Kidney glomerular epithelial cell (primary cell): ENCODE measurements around the gene BAIAP2.

Experiments used
- DNase-seq: peaks from one replicate; lab custom pipeline; 2025; lab: John Stamatoyannopoulos, UW

The BAIAP2 gene

DNA sequence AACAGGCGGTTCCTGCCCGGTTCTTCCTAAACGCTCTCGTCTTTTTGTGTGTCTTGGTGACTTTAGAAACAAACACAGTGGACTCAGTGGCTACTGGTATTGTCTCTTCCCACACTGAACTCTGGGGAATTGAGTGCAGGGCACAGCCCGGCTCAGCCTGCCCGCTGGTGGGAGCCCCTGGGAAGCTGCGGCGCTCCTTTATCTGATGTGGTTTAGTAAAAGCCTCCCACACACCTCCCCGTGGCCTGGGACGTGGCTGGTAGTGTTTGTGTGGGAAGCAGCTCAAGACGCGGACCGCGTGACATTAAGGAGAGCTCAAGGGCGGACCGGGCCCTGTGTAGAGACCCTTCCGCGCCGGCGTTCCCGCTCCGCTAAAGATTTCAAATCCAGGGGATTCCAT is 75.0 kb downstream of the BAIAP2 start:
- no peak for DNase-seq

DNA sequence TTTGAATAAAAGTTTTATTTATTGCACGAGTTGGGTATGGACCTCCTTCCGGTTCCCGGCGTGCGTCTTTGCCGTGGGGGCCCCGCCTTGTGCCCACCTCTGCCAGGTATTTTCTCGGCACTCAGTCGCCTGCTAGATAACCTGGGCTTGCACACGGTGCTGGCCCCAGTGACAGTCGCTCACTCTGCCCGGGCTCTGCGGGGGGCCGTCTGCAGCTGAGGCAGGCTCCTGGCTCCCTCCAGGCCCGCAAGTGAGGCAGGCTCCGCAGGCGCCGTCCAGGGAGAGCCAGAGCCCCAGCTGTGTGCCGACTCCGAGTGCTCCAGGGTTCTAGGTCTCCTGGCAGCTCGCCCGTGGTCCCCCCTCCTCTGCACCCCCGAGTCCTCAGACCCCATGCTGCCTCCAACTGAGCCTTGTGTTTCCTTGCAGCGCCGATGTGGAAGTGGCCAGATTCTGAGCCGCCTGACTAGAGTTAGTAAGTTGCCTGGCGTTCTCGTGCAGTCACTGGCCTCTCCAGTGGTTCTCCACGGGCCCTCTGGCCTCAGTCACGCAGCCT is 75.6 kb downstream of the BAIAP2 start:
- no peak for DNase-seq

DNA sequence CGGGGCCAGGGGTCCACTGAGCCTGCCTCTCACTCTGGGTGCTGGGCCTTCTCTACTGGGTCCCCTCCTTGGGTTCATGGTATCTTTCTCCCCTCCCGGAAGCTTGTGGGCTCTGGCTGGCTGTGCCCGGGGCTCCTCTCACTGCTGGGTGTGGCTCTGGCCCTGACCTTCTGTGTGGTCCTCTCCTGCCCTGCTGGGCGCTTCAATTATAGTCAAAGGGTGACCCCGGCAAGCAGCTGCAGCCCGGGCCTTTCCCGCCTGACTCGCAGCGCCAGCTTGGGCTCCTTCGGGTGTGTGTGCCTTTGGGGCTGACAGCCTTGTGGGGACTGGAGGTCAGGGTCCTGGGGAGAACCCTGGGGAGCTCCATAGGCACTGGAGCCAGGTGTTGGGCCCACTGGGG is 76.1 kb downstream of the BAIAP2 start:
- DNase-seq, result no peak

DNA sequence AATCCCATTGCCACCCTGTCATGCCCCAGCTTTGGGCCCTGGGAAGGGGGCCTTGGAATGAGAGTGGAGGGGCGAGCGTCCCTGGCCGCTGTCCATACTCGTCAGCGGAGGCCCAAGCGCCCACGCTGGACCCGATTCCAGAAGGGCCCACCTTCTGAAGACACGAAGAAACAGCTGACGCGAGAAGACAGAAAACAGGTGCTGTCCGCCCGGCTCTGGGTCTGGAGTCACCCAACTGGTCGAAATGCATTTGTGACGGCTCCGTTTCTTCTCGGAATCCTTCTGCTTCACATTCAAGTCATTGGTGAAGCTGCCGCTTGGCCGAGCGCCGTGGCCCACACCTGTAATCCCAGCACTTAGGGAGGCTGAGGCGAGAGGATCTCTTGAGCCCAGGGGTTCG is 77.5 kb downstream of the BAIAP2 start:
- DNase-seq, result no peak

DNA sequence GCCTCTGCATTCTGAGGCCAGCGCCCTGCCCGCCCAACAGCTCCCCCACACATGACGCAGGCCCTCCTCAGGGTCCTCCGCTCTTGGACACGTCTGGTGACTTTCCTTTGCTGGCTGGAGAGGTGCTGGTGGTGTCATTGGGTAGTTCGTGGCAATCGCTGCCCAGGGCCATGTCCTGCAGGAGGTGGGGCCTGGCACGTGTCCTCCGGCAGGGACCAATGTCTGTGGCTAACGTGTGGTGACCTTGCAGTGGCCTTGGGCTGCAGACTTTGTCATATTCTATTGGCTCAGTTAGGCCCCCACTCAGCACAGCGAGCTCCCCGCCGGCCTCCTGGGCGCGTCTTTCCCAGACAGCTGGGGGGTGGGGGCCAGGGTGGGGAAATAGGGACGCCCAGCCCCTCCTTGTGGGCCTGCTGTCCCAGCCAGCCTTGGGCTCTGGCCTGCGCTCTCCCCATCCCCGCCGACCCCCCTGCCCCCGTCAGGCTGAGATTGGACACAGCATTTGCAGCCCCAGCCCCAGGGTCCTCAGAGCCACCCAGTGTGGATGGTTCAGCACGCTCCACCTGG is 78.3 kb downstream of the BAIAP2 start:
- no peak for DNase-seq

DNA sequence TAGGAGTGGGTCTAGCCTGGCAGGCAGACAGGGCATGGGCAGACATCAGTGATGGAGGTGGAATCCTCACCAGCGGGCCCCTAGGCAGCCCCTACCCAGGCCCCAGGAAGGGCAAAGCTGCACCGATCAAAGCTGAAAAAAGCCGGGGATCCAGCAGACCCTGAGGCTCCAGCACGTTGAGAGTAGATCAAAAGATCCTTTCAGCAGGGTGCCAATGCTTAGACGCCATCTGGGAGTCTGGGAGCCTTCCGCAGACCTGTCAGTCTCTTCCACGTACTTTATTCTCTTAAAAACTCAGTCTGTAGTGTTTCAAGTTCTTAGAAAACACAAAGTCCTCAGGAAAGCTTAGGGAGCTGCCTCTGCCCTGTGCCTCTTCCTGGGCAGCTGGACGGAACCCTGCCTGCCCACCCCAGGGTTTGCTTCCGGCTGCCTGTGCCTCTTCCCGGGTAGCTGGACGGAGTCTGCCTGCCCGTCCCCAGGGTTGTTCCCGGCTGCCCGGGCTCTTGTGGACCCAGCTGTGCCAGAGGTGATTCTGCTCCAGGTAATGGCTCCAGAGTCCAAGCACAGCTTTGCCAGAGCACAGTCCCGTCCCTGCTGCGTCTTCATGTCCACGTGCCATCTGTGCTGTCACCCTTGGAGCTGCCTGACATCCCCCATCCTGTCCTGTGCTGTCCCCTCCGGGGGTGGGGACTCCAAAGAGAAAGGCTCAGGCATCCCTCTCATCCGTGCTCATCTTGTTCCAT is 79.6 kb downstream of the BAIAP2 start:
- no peak for DNase-seq

DNA sequence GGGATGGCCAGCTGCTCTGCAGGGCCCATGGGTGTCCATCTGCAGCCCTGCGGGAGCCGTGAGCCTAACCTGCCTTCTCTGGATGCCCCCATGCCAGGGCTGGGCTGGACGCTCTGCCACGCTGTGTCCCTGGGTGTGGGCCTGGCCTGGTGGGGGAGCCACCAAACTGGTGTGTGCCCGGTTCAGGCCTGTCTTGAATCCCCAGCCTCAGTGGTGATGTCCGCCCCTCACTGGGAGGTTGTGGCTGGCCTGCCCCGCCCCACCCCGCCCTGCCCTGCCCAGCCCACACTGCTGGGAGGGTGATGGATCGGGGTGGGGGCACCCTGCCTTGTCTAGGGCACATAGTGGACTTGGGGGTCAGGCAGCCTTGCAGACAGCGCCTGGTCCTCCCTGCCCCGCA is 80.3 kb downstream of the BAIAP2 start:
- no peak for DNase-seq

DNA sequence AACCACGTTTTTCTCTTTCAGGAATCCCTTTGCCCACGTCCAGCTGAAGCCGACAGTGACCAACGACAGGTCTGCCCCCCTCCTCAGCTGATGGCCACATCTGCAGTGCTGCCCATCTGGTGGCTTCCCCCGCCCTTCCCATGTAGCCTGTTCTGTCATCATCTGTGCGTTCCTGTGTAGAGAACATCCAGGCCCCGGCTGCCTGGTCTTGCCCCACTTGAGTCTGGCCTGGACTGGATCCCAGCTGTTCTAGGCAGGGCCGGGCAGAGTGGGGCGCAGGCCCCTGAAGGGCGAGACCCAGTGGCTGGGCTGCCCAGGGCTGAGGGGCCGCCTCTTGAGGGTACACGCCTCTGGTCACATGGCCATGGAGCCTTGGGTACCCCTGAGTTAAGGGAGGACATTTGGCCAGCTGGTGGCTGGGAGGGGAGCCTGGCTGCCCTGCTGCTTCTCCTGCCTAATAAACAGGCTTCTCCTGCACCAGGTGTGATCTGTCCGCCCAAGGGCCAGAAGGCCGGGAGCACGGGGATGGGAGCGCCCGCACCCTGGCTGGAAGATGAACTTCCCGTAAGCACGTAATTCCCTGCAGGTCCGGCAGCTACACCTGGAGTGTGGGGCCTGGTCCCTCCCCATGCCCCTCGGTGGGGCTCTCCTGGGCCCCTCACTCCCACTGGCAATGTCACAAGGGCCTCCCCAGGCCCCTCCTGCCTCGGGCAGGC is 81.0 kb downstream of the BAIAP2 start:
- DNase-seq, result no peak

DNA sequence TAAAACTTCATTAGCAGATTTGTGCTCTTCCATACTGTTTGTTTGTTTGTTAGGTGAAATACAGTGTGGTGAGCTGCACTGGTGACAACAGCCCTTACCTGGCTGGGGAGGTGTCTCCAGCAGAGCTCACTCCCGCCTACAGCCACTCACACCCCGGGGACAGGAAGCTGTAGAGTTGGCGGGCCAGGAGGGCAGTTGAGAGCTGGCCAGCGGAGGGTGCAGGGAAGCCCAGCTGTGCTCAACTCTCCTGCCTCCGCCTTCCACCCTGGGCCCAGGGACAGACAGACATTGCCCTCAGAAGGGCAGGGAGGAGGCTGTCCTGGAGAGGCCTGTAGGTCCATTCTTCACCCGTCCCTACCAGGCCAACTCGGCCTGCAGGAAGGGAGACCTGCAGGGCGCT is 81.8 kb downstream of the BAIAP2 start:
- DNase-seq, result no peak

DNA sequence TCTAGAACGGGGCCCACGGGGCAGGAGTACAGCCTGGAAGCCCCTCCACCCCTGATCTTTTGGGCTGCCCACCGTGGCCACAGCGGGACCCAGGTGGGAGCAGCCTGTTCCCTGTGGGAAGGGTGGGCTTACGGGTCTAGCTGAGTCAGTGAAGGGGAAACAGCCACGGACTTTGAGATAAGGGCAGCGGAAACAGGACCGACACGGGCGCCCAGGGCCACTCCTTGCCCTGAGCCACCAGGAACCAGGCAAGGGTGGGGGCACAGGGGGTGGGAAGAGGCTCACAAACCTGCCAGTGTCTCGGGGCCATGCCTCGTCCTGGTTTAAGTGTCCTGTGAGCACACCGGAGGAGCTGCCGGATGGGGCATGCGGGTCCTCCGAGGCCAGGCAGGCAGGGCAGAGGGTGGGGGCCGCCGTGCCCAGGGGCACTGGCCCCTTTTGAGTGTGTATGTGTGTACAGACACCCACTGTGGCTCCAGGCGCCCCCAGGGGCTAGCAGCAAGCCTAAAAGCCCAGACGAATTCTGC is 82.8 kb downstream of the BAIAP2 start:
- DNase-seq, result no peak

DNA sequence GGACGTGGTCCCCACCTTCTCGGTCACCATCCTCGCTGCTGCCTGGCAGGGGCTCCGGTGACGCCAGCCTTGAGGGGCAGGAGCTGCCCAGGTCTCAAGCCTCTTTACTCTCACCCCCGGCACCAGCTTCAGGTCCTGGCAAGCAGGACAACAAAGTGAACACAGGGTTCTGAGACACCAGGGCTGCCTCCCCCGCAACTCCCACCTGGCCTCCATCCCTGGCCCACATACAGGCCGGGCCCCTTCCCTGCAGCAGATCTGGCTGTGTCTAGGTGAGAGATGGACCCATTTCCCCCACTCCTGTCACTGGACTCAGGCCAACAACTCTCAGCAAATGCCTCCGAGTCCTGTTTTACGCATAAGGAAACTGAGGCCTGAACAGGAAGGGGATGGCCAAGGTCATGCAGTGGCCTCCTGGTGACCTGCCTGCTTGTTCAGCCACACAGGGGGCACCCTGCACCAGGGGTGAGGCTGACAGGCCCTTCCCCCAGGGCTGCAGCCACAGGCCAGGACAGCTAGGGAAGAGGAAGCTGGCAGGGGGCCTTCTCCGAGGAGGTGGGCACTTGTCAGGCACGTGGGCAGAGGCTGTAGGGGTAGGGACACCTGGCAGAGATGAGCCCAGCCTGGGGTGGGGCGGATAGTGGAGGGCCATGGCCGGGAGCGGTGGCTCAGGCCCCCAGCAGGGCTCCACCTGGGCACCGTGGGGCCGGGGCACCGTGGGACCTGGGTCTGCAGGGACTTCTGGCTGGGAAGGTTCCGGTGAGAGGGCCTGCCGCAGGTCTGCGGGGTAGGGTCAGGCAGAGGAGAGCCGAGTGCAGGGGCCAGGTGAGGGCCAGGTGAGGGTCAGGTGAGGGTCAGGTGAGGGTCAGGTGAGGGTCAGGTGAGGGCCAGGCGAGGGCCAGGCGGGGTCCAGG is 83.6 kb downstream of the BAIAP2 start:
- DNase-seq, result no peak

DNA sequence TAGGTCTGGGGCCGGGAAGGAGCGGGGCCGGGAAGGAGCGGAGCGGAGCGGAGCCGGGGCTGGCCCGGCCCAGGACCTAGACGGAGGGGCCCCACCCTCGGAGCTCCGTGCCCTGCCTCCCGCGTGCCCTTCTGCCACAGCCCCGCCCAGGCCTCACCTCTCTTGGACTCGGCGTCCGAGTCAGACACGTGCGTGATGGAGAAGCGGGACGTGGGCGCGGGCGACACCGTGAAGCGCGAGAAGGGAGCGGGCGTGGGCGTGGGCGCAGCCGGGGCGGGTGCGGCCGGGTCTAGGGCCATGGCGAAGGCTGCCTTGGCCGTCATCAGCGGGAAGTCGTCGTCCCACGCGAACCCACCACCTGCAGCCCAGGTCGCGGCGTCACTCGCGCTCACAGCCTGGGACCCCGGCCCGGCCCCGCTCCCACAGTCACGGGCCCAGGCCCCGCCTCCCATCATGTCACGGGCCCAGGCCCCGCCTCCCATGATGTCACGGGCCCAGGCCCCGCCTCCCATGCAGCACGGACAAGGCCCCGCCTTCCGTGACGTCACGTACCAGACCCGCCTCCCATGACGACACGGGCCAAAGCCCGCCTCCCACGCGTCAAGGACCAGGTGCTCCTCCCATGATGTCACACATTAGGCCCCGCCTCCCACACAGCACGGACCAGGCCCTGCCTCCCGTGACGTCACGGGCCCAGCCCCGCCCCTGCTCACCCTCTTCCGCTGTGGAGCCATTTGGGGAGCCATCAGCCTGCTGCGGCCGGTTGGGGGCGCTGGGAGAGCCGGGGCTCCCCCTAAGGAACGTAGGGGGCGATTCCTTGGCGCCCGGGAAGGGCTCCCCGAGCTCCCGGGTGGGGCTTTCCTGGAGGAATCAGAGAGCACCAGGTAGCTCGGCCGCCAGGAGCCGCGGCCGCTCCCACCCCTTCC is 84.5 kb downstream of the BAIAP2 start:
- DNase-seq, result peak; percentile 60

DNA sequence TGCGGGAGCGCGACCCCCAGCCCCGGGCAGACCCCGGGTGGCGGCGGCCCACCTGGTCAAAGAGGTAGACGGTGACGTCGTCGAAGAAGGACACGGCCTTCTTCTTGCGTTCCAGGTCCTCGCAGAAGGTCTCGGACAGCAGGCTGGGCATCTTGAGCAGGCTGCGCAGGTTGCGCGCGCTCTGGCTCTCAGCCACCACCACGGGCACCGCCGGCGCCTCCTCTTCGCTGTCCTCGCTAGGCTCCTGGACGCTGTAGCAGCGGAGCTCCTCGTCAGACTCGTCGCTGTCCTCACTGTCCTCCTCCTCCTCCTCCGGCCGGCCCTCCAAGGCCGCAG is 85.2 kb downstream of the BAIAP2 start:
- no peak for DNase-seq

DNA sequence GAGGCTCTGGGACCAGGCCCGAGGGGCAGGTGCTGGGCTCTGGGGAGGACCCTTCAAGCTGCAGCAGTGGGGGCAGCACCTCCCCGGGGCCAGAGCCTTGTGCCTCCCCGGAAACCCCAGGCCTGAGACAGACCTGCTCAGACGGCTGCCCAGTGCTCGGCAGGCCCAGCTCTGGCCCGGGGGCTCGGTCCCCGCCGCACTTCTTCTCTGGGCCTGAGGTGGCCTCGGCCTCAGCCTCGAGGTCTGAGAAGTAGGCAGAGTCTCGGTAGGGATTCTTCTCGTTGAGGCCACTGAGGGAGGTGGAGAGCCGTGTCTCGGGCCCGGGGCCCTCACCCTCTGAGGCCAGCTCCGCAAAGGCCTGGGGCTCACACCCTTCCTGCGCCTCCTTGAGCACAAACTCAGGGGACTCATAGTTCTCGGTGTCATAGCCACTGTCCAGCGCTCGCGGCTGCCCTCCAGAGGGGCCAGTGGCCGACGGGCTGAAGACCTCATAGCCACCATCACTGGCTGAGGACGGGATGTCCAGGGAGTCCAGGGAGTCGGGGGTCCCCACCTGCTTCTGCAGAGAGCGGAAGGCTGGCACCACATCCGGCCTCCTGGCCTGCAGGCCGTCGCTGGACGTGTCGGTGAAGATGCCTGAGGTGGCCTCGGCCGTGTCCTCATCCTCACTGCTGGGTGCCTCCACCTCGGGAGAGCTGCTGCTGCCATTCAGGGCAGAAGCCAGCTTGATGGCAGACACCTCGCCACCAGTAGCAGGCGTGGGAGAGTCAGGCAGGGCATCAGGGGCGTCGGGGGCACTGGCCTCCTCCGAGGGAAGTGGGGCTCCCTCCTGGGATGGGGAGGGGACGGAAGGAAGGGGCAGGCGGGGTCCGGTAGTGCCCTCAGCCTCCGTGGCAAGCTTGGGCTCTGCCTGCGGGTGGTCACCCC is 86.0 kb downstream of the BAIAP2 start:
- no peak for DNase-seq

DNA sequence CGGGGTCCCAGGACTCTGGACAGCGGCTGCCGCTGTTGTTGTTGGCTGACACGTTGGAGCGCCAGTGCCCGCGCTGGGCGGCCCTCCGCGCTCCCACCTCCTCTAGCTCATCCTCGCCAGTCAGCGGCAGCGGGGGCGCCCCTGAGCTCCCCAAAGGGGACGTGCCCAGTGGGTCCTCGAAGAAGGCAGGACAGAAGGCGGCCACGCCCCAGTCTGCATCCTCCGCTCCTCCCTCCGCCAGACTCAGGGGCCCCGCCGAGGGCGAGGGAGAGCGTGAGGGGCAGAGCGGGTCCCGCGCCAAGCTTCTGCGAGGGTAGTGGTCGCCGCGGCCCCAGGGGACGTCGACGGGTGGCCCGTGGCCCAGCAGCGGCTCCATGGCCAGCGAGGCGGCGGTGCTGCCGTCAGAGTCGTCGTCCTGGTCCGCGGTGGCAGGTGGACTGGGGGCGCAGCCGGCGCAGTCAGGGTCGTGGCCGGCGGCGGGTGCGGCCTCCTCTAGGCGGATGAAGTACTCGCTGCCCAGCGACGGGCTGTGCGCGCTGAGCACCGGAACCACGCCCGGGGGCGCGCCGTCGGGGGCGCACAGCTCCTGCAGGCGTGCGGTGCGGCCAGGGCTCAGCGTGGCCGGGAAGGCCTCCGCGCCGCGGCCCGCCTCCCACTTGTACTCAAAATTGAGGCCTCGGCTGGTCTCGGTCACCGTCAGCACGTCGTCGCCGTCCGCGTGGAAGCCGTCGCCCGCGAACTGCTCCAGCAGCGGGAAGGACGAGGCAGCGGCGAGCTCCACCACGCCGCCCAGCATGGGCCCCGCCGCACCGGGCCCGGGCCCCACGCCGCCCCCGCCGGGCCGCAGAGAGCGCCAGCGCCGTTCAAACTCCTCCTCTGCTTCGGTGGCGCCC is 87.1 kb downstream of the BAIAP2 start:
- no peak for DNase-seq

DNA sequence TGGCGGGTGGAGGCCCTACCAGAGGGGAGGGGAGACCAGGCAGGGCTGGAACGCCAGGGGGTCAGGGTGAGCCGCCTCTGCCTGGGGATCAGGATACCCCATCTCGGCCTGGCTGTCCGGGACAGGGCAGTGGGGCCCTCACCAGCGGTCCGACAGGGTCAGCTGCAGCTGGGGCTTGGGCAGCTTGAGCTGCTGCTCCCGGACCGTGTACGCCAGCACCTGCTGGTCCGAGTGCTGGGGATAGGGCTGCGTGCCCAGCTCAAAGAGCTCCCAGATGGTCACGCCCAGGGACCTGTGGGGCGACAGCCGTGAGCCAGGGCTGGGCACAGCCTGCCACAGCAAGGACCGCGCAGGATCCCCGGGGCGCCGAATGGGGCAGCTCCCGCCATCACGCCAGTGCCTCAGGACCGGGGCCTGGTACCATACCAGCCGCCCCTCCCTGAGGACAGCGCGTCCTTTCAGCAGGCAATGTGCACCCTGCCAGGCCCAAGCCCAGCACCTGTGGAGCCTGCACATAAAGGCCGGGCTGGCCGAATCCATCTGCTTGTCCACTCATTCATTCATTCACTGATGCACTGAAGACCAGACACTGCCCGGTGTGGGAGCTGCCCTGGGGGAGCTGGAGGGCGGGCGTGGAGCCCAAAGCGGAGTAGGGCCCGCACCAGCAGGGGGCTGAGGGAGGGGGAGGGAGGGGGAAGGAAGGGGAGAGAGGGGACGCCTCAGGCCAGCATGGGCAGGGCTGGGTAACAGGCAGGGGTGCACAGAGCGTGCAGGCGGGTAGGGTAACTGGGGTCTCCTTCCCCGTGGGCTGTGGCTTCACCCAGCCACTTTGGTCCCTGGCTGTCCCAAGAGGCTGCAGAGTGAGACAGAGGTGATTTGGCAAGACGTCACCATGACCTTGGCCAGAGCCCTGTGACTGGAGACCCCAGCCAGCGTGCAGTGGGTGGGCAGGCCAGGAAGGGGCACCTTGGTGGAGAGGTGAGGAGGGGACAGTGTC is 88.4 kb downstream of the BAIAP2 start:
- no peak for DNase-seq

DNA sequence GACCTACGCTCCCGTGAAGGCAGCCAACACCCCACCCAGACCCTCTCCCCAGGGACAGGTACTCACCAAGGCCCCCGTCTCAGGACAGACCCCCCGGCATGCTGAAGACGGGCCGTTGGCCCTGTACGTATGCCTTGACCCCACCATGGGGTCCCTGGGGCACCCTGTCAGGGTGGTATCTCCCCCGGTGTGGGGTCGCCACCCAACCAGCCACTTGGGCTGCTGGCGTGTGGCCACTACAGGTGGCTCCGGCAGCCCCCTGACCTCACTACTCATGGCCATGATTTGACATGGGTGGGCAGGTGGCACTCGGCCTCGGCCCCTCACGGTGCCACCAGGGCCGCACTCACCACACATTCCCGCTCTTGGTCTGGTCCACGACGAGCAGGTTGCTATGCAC is 89.4 kb downstream of the BAIAP2 start:
- no peak for DNase-seq
